Measurements from ENCODE around the gene NOP58.

Gene NOP58

GRCh38 chr2:202278944-202279343 lies 13.4 kb downstream of the NOP58 start (continued):
- no peak for TF ChIP-seq TSHZ1 (tag by site-specific recombination; IDR thresholded peaks at IDR 0.05; ENCODE audit: borderline replicate concordance)
- no peak for TF ChIP-seq ZNF626 (tag by site-specific recombination; IDR thresholded peaks at IDR 0.05)
- TF ChIP-seq ZNF610 (tag by site-specific recombination; IDR thresholded peaks at IDR 0.05; ENCODE audit: borderline replicate concordance): no peak
- no peak for TF ChIP-seq ZNF449 (tag by site-specific recombination; IDR thresholded peaks at IDR 0.05)
- no peak for TF ChIP-seq ZSCAN23 (tag by site-specific recombination; IDR thresholded peaks at IDR 0.05)

GRCh38 chr2:202286595-202286994 lies 21.0 kb downstream of the NOP58 start:
- Histone ChIP-seq H3K4me1 (ENCODE audit: control insufficient read depth, insufficient read depth, low read length) (no peaks in the 10 kb centered on the region), H3K27ac (ENCODE audit: extremely low read depth, low read depth, low read length) (no peak overlapping the region), H3K36me3 (ENCODE audit: control insufficient read depth in 2 of 2, insufficient read depth in 1 of 2, low read length in 2 of 2) (peaks cover 84 to 98% of the 10 kb centered on the region in 2 experiments), H3K9me3 (ENCODE audit: control insufficient read depth, insufficient read depth, low read depth, low read length) (no peaks in the 10 kb centered on the region), H3K4me3 (ENCODE audit: low read depth, low read length) (no peak overlapping the region)
- ChIA-PET POLR2A (no interaction called here), CTCF (interaction anchor here (0.7 to 1.2 kb wide), 3 partner anchors 16 to 223 kb away, joined by 3 to 4 read pairs (median 3); no protein-coding TSS in a partner anchor)
- TF ChIP-seq PRDM1 (tag by site-specific recombination; IDR thresholded peaks at IDR 0.05): no peak
- no peak for TF ChIP-seq ZNF580 (tag by site-specific recombination; IDR thresholded peaks at IDR 0.05)
- TF ChIP-seq ZNF488 (tag by site-specific recombination; IDR thresholded peaks at IDR 0.05): no peak
- no peak for TF ChIP-seq ZNF701 (tag by site-specific recombination; IDR thresholded peaks at IDR 0.05)
- TF ChIP-seq KLF16 (tag by site-specific recombination; IDR thresholded peaks at IDR 0.05): no peak
- TF ChIP-seq ZNF211 (tag by site-specific recombination; IDR thresholded peaks at IDR 0.05; ENCODE audit: low read depth): no peak
- no peak for TF ChIP-seq ZNF837 (tag by site-specific recombination; IDR thresholded peaks at IDR 0.05)
- no peak for TF ChIP-seq ZSCAN30 (tag by site-specific recombination; IDR thresholded peaks at IDR 0.05)
- TF ChIP-seq ZNF221 (tag by site-specific recombination; IDR thresholded peaks at IDR 0.05; ENCODE audit: borderline replicate concordance): no peak
- no peak for TF ChIP-seq ZNF623 (tag by site-specific recombination; IDR thresholded peaks at IDR 0.05)
- TF ChIP-seq ZNF184 (tag by site-specific recombination; IDR thresholded peaks at IDR 0.05): no peak
- TF ChIP-seq ZNF248 (tag by site-specific recombination; IDR thresholded peaks at IDR 0.05): no peak
- no peak for TF ChIP-seq ZBTB21 (tag by site-specific recombination; IDR thresholded peaks at IDR 0.05)
- no peak for TF ChIP-seq ZNF121 (tag by site-specific recombination; IDR thresholded peaks at IDR 0.05)
- no peak for TF ChIP-seq ZNF350 (tag by site-specific recombination; IDR thresholded peaks at IDR 0.05)
- TF ChIP-seq ZNF18 (tag by site-specific recombination; IDR thresholded peaks at IDR 0.05): no peak

All from HEK293 (cell line).